ENCODE data around the gene MRPS6. TPM values are rescaled to one million over a fixed set of nuclear protein-coding genes. Genes with fewer than 3 reads are reported as not detected.

Gene MRPS6
- total and polyA plus RNA-seq, 4 donors: 12.1 to 83.0 (median 17.0) TPM

GRCh38 chr21:34034369-34035014, 38.9 kb upstream of the MRPS6 start:
- no peaks in the 10 kb centered on the region for H3K27me3 ChIP-seq (ENCODE audit: control insufficient read depth in 4 of 4, insufficient read depth in 4 of 4, low read length in 3 of 4)
- whole genome bisulfite sequencing: 84% methylated on average over 8 of the region's 8 CpGs
- H3K4me1 ChIP-seq (ENCODE audit: control insufficient read depth in 4 of 4, insufficient read depth in 4 of 4, low read length in 3 of 4): peaks cover 3 to 19% (median 6%) of the 10 kb centered on the region in 4 donors
- TF ChIP-seq GABPA (IDR thresholded peaks at IDR 0.05 in 1 of 2, conservative IDR thresholded peaks at IDR 0.05 in 1 of 2) (no peak), FOXA1 (IDR thresholded peaks at IDR 0.05) (no peak), HNF4A (conservative IDR thresholded peaks at IDR 0.05) (no peak), REST (IDR thresholded peaks at IDR 0.05) (no peak), CTCF (IDR thresholded peaks at IDR 0.05; ENCODE audit: low read depth, low read length, missing input control) (no peak), JUND (IDR thresholded peaks at IDR 0.05) (no peak), TAF1 (conservative IDR thresholded peaks at IDR 0.05) (no peak), ATF3 (IDR thresholded peaks at IDR 0.05) (no peak), NR2F2 (IDR thresholded peaks at IDR 0.05) (no peak), HNF4G (IDR thresholded peaks at IDR 0.05) (no peak), MAX (IDR thresholded peaks at IDR 0.05) (no peak), EGR1 (IDR thresholded peaks at IDR 0.05; ENCODE audit: low read depth in 2 of 2) (no peak), YY1 (IDR thresholded peaks at IDR 0.05) (no peak), RAD21 (IDR thresholded peaks at IDR 0.05) (no peak), SP1 (IDR thresholded peaks at IDR 0.05) (no peak), RXRA (IDR thresholded peaks at IDR 0.05) (no peak)
- peaks cover 0 to 2% (median 0%) of the 10 kb centered on the region in 4 donors for H3K9me3 ChIP-seq (ENCODE audit: control insufficient read depth in 4 of 4, low read length in 3 of 4)
- DNase-seq (ENCODE audit: low spot score): no peak
- H3K9ac ChIP-seq (ENCODE audit: low read depth in 1 of 2, low read length in 2 of 2): no peak overlapping the region
- H3K27ac ChIP-seq (ENCODE audit: low read depth in 1 of 2, low read length in 2 of 2): no peak overlapping the region
- no peaks in the 10 kb centered on the region for H3K36me3 ChIP-seq (ENCODE audit: control insufficient read depth in 4 of 4, insufficient read depth in 3 of 4, low read depth in 1 of 4, low read length in 3 of 4)
- H3K4me3 ChIP-seq (ENCODE audit: low read depth in 1 of 3, low read length in 3 of 3): no peak overlapping the region

- no peak for DNase-seq (ENCODE audit: low spot score)
- no peaks in the 10 kb centered on the region for H3K36me3 ChIP-seq (ENCODE audit: control insufficient read depth in 4 of 4, insufficient read depth in 3 of 4, low read depth in 1 of 4, low read length in 3 of 4)
These were observed 37.6 kb upstream of the MRPS6 start for GRCh38 chr21:34035619-34036354.

More at GRCh38 chr21:34035619-34036354, 37.6 kb upstream of the MRPS6 start:
- Histone ChIP-seq H3K4me3 (ENCODE audit: low read depth in 1 of 3, low read length in 3 of 3) (no peak overlapping the region), H3K4me1 (ENCODE audit: control insufficient read depth in 4 of 4, insufficient read depth in 4 of 4, low read length in 3 of 4) (peaks cover 6 to 27% (median 13%) of the 10 kb centered on the region in 4 donors), H3K9ac (ENCODE audit: low read depth in 1 of 2, low read length in 2 of 2) (no peak overlapping the region), H3K9me3 (ENCODE audit: control insufficient read depth in 4 of 4, low read length in 3 of 4) (no peaks in the 10 kb centered on the region), H3K27me3 (ENCODE audit: control insufficient read depth in 4 of 4, insufficient read depth in 4 of 4, low read length in 3 of 4) (no peaks in the 10 kb centered on the region), H3K27ac (ENCODE audit: low read depth in 1 of 2, low read length in 2 of 2) (no peak overlapping the region)
- 95% methylated on average over 8 of the region's 8 CpGs for WGBS
- TF ChIP-seq FOXA2 (IDR thresholded peaks at IDR 0.05): no peak
- TF ChIP-seq GABPA (IDR thresholded peaks at IDR 0.05 in 1 of 2, conservative IDR thresholded peaks at IDR 0.05 in 1 of 2): no peak
- TF ChIP-seq TAF1 (conservative IDR thresholded peaks at IDR 0.05): no peak
- no peak for TF ChIP-seq HNF4A (conservative IDR thresholded peaks at IDR 0.05)
- TF ChIP-seq REST (IDR thresholded peaks at IDR 0.05): no peak
- no peak for TF ChIP-seq JUND (IDR thresholded peaks at IDR 0.05)
- TF ChIP-seq YY1 (IDR thresholded peaks at IDR 0.05): no peak
- no peak for TF ChIP-seq CTCF (IDR thresholded peaks at IDR 0.05; ENCODE audit: low read depth, low read length, missing input control)
- no peak for TF ChIP-seq FOXA1 (IDR thresholded peaks at IDR 0.05)
- no peak for TF ChIP-seq RAD21 (IDR thresholded peaks at IDR 0.05)
- TF ChIP-seq NR2F2 (IDR thresholded peaks at IDR 0.05): no peak
- no peak for TF ChIP-seq EGR1 (IDR thresholded peaks at IDR 0.05; ENCODE audit: low read depth in 2 of 2)
- TF ChIP-seq SP1 (IDR thresholded peaks at IDR 0.05): no peak
- TF ChIP-seq ATF3 (IDR thresholded peaks at IDR 0.05): no peak

All from liver (tissue), 9 donors.